COLO668 (cell line): ENCODE data around the gene NRGN.

Experiments
- DNase-seq: peaks from one replicate; lab custom pipeline; 2025; ENCODE audit not compliant: unreplicated experiment; lab: John Stamatoyannopoulos, UW

The NRGN gene

GRCh38 chr11:124738713-124739478, 846 bp upstream of the NRGN start:
- DNase-seq: no peak

- DNase-seq: peak; percentile 56
Observed at GRCh38 chr11:124740277-124740882, 638 bp downstream of the NRGN start.

- no peak for DNase-seq
Observed at GRCh38 chr11:124742555-124742954, 2.8 kb downstream of the NRGN start.

- no peak for DNase-seq
Observed at GRCh38 chr11:124743050-124743449, 3.3 kb downstream of the NRGN start.

- no peak for DNase-seq
Observed at GRCh38 chr11:124745270-124745834, 5.6 kb downstream of the NRGN start.

- DNase-seq: peak; percentile 38
Observed at GRCh38 chr11:124745835-124746620, 6.3 kb downstream of the NRGN start.

- DNase-seq: peak; percentile 84
Observed at GRCh38 chr11:124746621-124747243, 7.0 kb downstream of the NRGN start.

- no peak for DNase-seq
Observed at GRCh38 chr11:124747406-124748099, 7.8 kb downstream of the NRGN start.

GRCh38 chr11:124748100-124748418, 8.3 kb downstream of the NRGN start:
- no peak for DNase-seq

GRCh38 chr11:124748481-124749343, 9.0 kb downstream of the NRGN start:
- no peak for DNase-seq

GRCh38 chr11:124749912-124750311, 10.2 kb downstream of the NRGN start:
- no peak for DNase-seq

- no peak for DNase-seq
Observed at GRCh38 chr11:124751391-124751740, 11.6 kb downstream of the NRGN start.

- DNase-seq: no peak
Observed at GRCh38 chr11:124751741-124752470, 12.2 kb downstream of the NRGN start, which contains the start of gene VSIG2. Gene VSIG2, minus strand, starts transcription at chr11:124752255. Its CDS starts 118 bp downstream, at chr11:124752137.

- no peak for DNase-seq
Observed at GRCh38 chr11:124752471-124753102, 12.8 kb downstream of the NRGN start.

- no peak for DNase-seq
Observed at GRCh38 chr11:124753205-124753604, 13.5 kb downstream of the NRGN start.

GRCh38 chr11:124753624-124754023, 13.9 kb downstream of the NRGN start:
- no peak for DNase-seq

GRCh38 chr11:124754309-124754708, 14.6 kb downstream of the NRGN start:
- no peak for DNase-seq

- DNase-seq: no peak
Observed at GRCh38 chr11:124754710-124755109, 15.0 kb downstream of the NRGN start.
